Measurements from ENCODE around the gene SRRM5.

DNA sequence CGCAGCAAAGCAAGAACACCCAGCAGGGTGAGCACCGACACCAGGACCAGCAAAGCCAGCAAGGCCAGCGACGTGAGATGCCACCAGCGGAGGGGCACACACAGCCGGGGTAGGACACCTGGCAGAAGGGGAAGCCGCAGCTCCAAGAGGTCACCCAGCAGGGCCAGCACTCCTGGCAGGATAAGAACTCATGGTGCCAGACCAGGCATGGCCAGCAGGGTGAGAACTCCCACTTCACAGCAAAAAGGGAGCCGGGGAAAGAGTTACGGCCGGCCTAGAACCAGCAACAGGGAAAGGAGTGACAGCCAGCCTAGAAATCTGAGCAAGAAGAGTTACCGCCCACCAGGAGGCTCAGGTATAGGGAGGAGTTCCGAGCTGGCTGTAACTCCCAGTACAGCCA is 486 bp downstream of the SRRM5 start:
- TF ChIP-seq YY1 (IDR thresholded peaks at IDR 0.05; ENCODE audit: insufficient read depth, insufficient read length): no peak
- TF ChIP-seq ZNF274 (IDR thresholded peaks at IDR 0.05; ENCODE audit: low read depth, low read length): no peak

All from NT2/D1 (cell line).